HG03045 (cell line): ENCODE results near the gene NUP214.
"Not testable (repeated sequence)": the region's sequence is repeated elsewhere in the genome, so short reads cannot be mapped to it uniquely, and the experiment has no call there.

Experiments
- ATAC-seq: cut with Tn5 transposase; IDR thresholded peaks from one replicate; pipeline ENCODE4 v1.9.1; 2021; ENCODE audit warnings: mild to moderate bottlenecking, moderate library complexity; ENCODE audit not compliant: unreplicated experiment

NUP214 gene

DNA sequence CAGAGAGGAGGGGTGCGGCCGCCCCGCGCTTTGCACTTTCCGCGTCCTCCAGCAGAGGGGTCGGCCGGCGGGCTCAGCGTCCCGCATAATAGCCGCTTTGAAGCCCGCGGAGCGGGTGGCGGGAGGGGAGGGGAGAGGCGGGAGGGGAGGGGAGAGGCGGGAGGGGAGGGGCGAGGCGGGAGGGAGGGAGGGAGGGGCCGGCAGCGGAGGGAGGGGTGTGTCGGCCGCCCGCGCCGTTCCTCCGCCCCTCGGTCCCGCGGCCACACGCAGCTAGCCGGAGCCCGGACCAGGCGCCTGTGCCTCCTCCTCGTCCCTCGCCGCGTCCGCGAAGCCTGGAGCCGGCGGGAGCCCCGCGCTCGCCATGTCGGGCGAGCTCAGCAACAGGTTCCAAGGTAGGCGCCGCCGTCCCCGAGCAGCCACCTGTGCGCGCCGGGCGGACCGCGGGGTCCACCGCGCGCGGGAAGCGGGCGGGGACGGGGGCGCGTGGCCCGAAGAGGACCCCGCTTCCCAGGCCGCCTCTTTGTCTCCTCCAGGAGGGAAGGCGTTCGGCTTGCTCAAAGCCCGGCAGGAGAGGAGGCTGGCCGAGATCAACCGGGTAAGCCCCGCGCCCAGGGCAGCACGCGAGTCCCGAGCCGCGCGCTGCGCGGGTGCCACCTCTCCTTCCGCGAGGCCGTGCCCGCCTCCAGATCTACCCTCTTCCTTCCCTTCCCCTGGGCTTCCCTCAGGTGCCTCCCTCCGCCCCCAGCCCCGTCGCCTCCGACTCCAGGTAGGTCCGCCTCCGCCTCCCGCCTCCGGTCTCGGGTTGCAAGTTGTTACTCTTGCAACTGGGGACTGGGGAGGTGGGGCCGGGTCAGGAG, 28.9 kb upstream of the NUP214 start, which contains the start of gene AIF1L:
TSS of gene AIF1L (plus strand) at position 263 of the 857 bp plus-strand sequence. CDS start at position 362, 99 bp downstream.
- ATAC-seq = no peak

DNA sequence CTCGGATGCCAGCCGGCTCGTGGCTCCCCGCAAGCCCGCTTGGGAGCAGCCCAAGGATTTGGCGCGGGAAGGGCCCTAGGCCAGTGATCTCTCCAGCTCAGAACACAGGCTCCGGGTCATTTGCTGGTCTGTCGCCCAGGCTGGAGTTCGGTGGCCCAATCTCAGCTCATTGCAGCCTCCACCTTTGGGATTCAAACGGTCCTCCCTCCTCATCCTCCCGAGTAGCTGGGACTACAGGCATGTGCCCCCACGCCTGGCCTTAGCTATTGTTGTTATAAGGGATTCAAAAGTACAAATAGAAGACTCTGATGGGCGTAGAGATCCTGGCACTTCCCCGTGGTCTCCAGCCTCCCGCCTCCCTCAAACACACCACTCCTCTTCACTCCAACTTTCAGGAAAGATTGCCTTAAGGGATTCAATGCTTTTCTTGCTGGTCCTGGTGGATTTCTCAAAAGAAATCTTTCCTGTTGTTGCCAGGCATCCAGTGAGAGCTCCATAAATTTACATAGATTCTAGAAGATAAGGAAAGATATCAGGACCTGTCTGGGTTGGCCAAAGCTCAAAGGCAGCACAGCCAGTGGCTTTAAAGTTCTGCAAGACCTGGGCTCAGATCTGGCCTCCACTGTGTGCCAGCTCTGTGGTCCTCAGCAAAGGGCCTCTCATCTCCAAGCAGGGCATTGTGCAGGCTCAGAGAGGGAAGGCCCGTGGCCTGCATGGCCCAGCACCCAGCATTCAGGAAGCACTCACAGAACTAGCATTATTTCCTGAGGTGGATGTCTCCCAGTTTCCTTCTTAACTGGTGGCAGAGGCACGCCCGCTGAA, 28.0 kb upstream of the NUP214 start:
- no peak for ATAC-seq

GRCh38 chr9:131097948-131098278, 27.5 kb upstream of the NUP214 start:
- ATAC-seq = no peak

GRCh38 chr9:131098391-131099101, 26.8 kb upstream of the NUP214 start:
- ATAC-seq = no peak

- ATAC-seq = no peak
Measured at GRCh38 chr9:131099102-131099606, 26.2 kb upstream of the NUP214 start.

GRCh38 chr9:131099845-131100244, 25.5 kb upstream of the NUP214 start:
- not testable (repeated sequence) for ATAC-seq

- ATAC-seq = no peak
Measured at GRCh38 chr9:131100445-131100844, 24.9 kb upstream of the NUP214 start.

DNA sequence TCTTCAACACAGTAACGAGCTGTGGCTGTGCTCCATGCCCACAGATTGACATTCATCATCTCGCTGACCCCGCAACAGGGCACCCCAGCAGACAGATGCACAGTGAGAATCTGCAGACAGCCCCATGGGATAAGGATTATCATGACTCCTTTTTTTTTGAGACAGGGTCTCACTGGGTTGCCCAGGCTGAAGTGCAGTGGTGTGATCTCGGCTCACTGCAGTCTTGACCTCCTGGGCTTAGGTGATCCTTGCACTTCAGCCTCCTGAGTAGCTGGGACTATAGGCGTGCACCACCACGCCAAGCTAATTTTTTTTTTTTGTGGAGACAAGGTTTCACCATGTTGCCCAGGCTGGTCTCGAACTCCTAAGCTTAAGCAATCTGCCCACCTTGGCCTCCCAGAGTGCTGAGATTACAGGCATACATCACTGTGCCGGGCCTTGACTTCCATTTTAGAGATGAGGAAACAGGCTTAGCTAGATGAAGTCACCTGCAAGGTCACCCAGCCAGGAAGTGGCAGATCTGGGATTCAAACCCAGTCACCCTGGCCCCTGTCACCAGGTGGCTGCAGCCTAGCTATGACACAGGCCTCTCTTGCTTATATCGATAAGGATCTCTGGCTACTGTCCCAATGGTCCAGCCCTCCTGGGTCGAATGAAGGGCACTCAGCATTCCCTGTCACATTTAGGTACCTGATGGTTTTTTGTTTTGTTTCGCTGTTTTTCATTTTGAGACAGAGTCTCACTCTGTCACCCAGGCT, 24.0 kb upstream of the NUP214 start:
- no peak for ATAC-seq

GRCh38 chr9:131103024-131103423, 22.4 kb upstream of the NUP214 start:
- ATAC-seq = no peak

- ATAC-seq = no peak
Measured at GRCh38 chr9:131103535-131103934, 21.9 kb upstream of the NUP214 start.

DNA sequence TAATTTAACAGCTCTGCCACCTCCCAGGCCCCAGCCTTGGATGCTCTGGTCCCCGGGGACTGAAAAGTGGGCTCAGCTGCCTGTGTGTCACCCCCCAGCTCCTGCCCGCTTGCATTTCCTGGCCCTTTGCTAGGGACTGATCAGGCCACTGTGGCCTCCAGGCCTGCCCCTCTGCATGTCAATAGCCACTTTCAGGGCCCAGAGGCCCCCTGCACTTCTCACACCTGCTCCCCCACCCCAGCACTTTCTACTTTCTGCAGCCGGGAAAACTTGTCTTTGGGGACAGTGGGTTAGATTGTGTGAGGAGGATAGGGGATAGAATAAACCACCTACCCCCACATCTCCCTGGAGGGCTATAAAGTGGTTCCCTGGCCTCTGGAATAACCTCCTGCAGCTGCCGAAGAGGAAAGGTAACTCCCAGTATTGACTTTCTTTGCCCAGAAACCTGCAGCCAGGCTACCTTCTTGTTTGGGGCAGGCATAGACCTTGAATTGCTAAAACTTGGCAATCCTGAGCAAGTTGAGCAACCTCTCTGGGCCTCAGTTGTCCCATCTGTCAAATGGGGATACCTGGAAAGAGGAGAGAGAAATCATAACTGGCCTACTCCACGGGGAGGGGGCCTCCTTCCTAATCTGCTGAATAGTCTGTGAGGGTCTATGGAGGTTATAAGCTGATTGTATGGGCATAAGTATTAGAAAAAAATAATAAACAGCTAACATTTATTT, 21.2 kb upstream of the NUP214 start:
- no peak for ATAC-seq

DNA sequence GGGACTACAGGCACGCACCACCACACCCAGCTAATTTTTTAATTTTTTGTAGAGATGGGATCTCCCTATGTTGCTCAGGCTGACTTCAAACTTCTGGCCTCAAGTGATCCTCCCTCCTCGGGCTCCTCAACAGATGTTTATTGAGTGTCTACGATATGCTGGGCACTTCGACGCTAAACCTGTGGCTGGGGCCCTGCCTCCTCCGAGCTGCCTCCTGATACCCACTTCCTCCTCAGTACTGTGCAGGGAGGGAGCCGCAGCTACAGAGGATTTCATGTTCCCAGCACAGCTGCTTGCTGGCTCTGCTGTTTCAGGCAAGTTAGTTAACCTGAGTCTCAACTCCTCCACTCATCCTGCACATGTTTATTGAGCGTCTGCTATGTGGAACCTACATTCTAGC, 19.4 kb upstream of the NUP214 start:
- ATAC-seq = no peak

DNA sequence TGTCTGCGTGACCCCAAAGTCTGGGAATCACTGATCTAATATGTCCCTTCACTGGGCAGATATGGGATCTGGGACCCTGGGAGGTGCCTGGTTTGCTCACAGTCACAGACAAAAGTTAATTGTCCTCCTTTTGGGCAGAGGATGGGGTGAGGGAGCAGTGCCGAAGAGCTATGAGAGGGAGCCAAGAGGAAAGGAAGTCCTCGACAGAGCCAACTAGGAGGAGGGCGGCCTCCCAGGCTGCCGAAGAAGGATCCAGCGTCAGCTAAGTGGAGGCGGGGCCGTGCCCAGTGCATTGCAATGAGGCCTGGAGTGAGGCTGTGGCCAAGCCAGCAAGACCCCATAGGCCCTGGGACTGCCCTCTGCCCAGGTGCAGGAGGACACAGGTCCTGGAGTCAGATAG, 17.6 kb upstream of the NUP214 start:
- ATAC-seq = no peak

DNA sequence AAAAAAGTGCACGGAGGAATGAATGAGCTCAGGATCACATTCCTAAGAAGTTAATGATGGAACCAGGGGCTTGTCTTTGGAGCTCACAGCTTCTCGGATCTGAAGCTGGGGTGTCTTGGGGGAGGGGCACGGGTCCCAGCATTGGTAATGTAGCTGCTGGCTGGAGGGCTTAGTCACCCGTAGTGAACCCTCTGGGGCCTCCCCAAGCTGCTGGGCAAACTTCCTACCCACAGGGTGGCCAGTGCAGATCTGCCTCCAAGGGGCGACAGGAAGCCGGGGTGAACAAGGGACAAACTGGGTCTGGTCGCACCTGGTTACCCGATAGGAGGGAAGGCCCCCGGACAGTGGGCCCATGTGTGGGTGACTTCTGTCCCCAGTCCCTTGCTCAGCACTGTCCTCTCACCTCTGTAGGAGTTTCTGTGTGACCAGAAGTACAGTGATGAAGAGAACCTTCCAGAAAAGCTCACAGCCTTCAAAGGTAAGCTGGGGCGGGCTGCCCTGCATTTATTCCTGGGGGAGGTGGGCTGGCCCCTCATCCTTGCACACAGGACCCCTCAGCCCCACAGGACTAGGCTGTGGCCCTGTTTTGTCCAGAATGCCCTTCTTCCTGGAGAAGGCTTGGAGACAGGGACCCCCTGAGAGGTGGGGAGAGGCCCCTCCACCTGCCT, 14.1 kb upstream of the NUP214 start:
- no peak for ATAC-seq

DNA sequence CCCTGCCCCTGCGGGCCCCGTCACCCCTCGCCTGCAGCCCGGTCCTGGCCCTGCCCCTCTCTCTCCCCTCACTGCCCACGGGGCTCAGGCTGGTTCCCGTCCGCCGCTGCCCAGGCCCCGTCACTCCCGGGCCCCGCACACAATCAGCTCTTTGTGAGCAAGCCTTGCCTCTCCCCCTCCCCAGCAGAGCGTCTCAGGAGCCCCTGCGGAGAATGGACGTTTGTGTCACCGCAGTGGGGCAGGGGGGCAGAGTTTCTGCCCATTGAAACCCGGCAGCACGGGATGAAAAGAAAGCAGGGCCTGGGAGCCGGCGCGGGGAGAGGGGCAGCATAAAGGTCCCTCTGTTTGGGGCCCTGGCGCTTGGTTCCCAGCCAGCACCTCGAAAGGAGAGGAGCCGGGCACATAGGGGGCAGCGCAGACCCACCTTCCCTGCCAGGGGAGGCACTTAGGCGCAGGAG, 13.5 kb upstream of the NUP214 start:
- no peak for ATAC-seq

DNA sequence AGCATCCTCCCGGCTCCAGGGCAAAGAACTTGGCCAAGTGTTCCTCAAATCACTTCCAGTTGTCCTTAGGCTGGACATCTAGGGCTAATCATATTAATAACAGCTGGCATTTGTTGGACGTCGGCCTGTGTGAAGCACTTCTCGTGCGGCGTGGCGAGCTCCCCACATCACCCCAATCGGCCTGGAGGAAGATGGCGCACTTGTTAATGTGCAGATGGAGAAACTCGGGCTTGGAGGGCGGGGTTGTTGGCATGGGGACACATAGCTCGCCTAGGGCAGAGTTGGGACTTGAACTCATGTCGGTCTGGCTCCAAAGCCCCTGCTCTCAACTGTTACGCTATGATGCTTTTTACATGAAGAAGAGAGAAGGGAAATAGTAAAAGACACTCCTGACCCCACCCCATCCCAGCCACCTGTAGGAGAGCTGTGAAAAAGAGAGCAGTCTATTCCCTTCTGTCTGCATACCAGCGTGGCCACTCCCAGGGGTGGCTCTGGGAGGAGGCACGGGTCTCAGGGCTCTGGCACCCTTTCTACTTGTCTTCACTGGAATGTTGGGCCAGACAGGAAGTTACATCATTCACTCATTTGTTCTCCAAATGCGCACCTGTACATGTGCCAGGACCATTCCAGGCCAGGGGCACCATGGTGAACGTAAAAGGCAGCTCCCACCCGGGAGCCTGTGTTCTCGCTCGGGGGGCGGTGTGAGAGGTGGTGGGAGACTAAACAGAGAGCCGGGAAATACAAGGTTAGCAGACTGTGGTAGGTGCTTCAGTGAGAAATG, 12.8 kb upstream of the NUP214 start:
- no peak for ATAC-seq

DNA sequence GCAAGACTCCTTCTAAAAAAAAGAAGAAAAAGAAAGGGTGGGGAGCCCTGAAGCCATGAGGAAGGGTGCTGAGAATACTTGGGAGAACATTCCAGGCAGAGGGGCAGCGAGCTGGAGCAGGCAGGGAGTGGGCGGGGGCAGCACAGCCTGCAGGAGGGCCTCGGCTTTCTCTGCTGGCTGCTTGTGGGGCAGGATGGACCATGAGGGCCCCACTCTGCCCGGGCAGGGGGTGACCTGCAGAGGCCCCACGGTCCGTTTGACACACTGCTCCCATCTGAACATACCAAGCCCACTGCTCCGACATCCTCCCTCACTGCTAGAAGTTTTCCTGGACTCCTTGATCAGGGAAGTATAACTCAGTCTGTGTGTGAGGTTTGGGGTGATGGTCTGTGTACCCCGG, 11.7 kb upstream of the NUP214 start:
- ATAC-seq = no peak

DNA sequence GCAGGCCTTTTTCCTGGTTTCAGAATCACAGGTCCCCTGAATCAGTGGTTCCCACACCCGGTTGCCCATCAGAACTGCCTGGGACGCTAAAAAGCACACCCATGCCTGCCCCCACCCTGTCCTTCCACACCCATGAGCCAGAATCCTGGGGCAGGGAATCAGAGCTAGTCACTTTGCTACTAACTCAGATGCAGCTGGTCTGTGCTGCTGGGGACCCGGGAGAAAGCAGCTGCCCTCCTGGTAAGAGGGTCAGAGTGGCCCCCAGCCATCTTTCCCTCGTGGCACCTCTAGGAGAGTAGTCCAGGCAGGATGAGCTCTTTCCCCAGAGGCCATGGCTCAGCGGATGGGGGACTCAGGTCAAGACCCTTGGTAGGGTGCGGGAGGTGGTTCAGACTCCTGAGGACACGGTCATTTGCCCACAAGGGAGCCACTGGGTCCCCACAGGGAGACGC, 11.3 kb upstream of the NUP214 start:
- no peak for ATAC-seq
